GM10266 (cell line): ENCODE measurements around the gene MAGOH.

Source experiments
- DNase-seq: peaks from one replicate; pipeline ENCODE4 v3.0.0; 2012; ENCODE audit errors: extremely low spot score
- TF ChIP-seq, protein P1 (sequence below): IDR thresholded peaks from 2 replicates; pipeline ENCODE4 v1.5.1; 2012; ENCODE audit warnings: mild to moderate bottlenecking, low read depth; ENCODE audit not compliant: control insufficient read depth, insufficient read depth; ENCODE audit errors: missing control alignments

Gene MAGOH

DNA sequence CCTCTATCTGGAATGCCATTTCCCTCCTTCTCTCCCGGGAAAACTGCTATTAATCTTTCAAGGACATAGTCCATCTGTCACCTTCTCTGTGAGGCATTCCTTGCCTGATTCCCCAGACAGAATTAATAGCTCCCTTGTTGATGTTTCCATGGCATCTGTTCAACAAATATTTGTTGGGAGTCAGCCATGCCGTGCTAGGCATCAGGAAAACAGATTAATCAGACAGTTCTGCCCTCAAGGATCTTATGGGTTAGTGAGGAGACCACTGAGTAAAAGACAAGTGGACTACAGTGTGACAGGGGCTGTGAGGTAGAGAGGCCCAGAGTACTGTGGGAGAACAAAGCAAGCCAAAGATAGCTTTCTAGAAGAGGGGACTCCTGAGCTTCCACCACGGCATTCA lies 11.4 kb upstream of the MAGOH start:
- TF ChIP-seq, protein P1, sequence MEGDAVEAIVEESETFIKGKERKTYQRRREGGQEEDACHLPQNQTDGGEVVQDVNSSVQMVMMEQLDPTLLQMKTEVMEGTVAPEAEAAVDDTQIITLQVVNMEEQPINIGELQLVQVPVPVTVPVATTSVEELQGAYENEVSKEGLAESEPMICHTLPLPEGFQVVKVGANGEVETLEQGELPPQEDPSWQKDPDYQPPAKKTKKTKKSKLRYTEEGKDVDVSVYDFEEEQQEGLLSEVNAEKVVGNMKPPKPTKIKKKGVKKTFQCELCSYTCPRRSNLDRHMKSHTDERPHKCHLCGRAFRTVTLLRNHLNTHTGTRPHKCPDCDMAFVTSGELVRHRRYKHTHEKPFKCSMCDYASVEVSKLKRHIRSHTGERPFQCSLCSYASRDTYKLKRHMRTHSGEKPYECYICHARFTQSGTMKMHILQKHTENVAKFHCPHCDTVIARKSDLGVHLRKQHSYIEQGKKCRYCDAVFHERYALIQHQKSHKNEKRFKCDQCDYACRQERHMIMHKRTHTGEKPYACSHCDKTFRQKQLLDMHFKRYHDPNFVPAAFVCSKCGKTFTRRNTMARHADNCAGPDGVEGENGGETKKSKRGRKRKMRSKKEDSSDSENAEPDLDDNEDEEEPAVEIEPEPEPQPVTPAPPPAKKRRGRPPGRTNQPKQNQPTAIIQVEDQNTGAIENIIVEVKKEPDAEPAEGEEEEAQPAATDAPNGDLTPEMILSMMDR: no peak
- DNase-seq: no peak

DNA sequence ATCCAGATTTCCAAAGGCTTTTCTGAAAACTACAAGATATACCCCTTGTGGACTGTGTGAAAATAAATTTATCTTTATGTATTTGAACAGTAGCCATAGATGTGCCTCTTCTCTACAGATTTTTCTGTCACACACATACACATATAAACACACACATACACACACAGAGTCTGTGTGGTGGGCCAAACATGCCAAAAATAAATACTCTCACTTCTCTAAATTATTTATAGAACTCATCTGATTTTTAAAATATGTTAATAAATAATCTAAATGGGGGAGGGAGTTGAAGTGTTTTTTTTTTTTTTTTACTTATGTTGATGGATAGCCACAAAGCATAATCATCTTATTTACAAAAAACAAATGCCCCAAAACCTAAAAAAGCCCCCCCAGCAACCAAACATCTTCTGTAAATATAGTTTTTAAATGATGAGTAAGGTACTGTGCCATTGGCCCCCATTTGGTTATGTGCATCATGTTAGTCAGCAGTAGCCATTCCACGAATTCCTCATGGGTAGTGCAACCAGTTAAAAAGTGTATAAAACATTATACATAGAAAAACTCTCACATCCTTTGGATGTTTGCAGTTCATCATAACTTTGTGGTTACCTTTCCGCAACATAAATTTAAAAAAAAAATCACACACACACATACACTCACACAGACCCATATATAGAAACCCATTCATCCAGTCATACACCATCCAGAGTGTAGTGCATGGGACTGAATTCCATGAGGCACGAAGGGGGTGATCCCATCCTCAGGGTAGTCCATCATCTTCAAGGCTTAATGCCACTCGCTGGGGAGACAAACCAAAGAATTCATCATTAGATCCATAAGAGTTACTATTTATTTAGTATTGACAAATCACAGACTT lies 8.2 kb upstream of the MAGOH start:
- DNase-seq: no peak
- TF ChIP-seq, protein P1: no peak

DNA sequence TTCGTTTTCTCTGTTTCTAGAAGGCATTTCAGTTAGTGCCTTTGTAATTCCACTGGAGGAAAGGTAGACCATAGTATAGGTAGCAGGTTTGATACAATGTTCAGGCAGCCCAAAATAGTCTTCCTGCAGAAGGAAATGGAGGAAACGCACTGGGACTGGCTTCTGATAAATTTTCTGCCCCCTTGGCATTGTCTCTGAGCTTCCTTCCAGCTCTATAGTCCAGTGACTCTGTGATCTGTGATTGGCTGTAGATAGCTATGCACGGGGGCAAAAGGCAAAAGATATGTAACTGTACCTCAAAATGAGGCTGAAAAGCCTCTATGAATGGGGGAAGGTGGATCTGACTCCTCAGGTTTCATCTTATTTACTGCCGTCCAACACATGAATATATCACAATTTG lies 5.8 kb upstream of the MAGOH start:
- TF ChIP-seq, protein P1: no peak
- DNase-seq: no peak

DNA sequence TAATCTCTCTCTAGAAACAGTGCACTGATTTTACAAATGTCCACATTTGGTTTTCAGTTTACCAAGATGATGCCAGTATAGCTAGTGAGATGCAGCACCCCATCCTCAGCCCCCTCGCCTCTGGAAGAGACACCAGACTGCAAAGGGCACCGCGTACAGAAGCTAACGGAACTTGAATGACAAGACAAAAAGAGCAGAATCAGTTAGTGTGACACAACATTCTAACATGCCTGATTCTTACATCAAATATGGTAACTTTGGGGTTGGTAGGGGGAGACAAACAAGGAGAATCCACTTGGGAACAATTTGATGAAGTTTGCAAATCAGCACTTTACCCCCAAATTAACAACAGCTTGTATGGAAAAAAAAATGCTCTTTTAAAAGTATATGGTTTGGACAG lies 4.1 kb upstream of the MAGOH start:
- no peak for DNase-seq
- TF ChIP-seq, protein P1: no peak

DNA sequence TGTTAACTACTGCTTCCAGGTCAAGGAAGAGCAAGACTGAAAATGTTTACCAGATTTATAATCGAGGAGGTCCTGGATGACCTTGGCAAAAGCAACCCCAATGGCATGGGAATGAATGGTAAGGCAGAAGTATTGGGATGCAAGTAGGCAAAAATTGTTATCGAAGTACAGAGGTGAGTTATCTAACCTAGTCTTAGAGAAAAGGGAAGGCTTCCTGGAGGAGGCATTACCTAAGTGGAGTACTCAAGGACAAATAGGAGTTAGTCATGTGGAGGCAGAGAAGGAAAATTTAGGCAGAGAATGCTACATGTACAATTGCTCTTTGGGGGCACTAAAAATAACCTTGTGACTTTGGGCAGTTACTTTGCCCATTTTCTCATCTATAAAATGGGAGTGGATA lies 3.5 kb upstream of the MAGOH start:
- TF ChIP-seq, protein P1: no peak
- DNase-seq: no peak

DNA sequence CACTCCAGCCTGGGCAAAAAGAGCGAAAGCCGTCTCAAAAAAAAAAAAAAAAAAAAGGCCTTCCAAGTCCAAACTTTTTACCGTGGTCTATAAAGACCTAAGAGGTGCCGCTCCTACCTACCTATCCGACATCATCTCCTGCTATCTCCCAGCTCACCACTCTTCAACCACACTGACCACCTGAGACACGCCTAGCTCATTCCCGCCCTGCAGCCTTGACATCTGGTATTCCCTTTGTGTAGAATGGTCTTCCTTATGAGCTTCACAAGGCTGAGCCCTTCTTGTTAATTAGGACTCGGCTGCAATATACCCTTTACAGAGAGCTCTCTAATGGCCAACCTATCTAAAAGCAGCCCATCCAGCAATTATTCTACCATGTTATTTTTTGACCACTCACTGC lies 680 bp downstream of the MAGOH start:
- DNase-seq: no peak
- TF ChIP-seq, protein P1: no peak

DNA sequence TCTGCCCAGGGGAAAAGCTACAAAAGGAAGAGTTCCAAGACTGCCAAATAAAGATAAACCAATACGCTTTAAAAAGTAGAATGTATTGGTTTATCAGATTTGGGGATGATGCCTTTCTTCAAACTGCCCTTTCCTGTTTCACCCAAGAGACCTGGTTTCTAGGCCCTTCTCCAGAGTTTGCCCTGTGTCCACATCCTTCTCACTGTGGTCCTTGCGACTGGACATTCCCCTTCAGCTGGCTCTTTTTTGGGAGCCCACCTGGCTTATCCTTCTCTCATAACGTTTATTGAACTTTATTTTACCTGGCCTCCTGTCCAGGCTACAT lies 17.4 kb downstream of the MAGOH start:
- TF ChIP-seq, protein P1: no peak
- no peak for DNase-seq
